GM12873 (cell line): ENCODE measurements around the gene VEGFB.

Source experiments
- CTCF ChIP-seq: IDR thresholded peaks from 2 replicates; pipeline ENCODE4 v1.5.1; 2012; ENCODE audit warnings: low read depth, mild to moderate bottlenecking, moderate library complexity, low read length, control low read depth; ENCODE audit not compliant: insufficient read depth; ENCODE audit errors: missing control alignments

The VEGFB gene

GRCh38 chr11:64198511-64198910 lies 35.9 kb upstream of the VEGFB start:
- TF ChIP-seq CTCF = no peak

- no peak for TF ChIP-seq CTCF
Measured at GRCh38 chr11:64201543-64201942, 32.8 kb upstream of the VEGFB start.

- no peak for TF ChIP-seq CTCF
Measured at GRCh38 chr11:64202992-64203391, 31.4 kb upstream of the VEGFB start.

- TF ChIP-seq CTCF = no peak
Measured at GRCh38 chr11:64203421-64204079, 30.8 kb upstream of the VEGFB start.

GRCh38 chr11:64204080-64204440 lies 30.3 kb upstream of the VEGFB start:
- TF ChIP-seq CTCF = no peak

- peak; percentile 78 for TF ChIP-seq CTCF
Measured at GRCh38 chr11:64204464-64204989, 29.9 kb upstream of the VEGFB start.

GRCh38 chr11:64206457-64207255 lies 27.7 kb upstream of the VEGFB start, which contains the start of gene FERMT3:
FERMT3 (plus strand) TSS chr11:64206721; CDS start chr11:64207365, 644 bp downstream.
- TF ChIP-seq CTCF = no peak
